ENCODE data around the gene TRAF6.

DNA sequence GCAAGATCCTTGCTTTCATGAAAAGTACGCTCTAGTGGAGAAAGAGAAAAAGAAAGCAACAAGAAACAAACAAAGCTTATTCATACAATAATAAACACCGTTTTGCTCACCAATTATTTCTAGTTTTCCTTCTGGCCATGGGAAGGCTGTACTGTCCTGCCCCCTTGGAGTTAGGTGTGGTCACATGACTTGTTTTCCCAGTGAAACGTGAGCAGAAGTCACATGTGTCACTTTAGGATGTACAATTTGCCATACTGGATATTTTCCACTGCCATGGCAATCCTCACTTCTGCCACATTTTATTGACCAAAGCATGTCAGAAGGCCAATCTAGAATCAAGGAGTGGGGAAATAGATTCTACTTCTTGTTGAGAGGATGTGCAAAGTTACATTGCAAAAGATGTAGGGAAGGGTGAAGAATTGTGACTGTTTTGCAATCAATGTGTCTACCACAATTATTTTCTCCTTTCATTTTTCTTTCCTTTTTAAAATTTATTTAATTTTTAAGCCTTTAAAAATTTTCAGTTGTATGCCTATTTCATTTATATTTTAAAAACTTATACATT lies 24.3 kb upstream of the TRAF6 start:
- TF ChIP-seq, protein P1, sequence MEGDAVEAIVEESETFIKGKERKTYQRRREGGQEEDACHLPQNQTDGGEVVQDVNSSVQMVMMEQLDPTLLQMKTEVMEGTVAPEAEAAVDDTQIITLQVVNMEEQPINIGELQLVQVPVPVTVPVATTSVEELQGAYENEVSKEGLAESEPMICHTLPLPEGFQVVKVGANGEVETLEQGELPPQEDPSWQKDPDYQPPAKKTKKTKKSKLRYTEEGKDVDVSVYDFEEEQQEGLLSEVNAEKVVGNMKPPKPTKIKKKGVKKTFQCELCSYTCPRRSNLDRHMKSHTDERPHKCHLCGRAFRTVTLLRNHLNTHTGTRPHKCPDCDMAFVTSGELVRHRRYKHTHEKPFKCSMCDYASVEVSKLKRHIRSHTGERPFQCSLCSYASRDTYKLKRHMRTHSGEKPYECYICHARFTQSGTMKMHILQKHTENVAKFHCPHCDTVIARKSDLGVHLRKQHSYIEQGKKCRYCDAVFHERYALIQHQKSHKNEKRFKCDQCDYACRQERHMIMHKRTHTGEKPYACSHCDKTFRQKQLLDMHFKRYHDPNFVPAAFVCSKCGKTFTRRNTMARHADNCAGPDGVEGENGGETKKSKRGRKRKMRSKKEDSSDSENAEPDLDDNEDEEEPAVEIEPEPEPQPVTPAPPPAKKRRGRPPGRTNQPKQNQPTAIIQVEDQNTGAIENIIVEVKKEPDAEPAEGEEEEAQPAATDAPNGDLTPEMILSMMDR (IDR thresholded peaks at IDR 0.05; ENCODE audit: low read depth, low read length): no peak
- TF ChIP-seq, protein P2, sequence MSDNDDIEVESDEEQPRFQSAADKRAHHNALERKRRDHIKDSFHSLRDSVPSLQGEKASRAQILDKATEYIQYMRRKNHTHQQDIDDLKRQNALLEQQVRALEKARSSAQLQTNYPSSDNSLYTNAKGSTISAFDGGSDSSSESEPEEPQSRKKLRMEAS (IDR thresholded peaks at IDR 0.05; ENCODE audit: low read depth, low read length): no peak

All from NB4 (cell line).